OCI-LY7 (cell line): Measurements from ENCODE around the gene KCNIP1.

Source experiments
- CTCF ChIP-seq: fragments of 200-600 bp; sonication (generic); conservative IDR thresholded peaks from 2 replicates; pipeline ENCODE4 v1.5.1; 2014; ENCODE audit warnings: mild to moderate bottlenecking, antibody characterized with exemption, low read length, moderate library complexity, mixed read lengths
- EZH2phosphoT487 ChIP-seq: fragments of 200-600 bp; sonication (generic); IDR thresholded peaks from 2 replicates; pipeline ENCODE4 v1.6.1; 2018; ENCODE audit warnings: low read depth, borderline replicate concordance, mild to moderate bottlenecking, mixed run types, antibody characterized with exemption, low read length, moderate library complexity, mixed read lengths

GRCh38 chr5:170545313-170545712 is 41.5 kb downstream of the KCNIP1 start:
- TF ChIP-seq CTCF: no peak
- TF ChIP-seq EZH2phosphoT487: no peak
